GM23338 (cell line): ENCODE measurements around the gene SNPH. TPM values are rescaled to one million over a fixed set of nuclear protein-coding genes. Genes with fewer than 3 reads are reported as not detected.

Experiments
- ATAC-seq: fragments of 200-7000 bp; cut with Tn5 transposase; 3 replicates; pipeline ENCODE4 v1.9.1; 2020
- DNase-seq: peaks from one replicate; pipeline ENCODE4 v3.0.0-alpha.2; 2015; ENCODE audit warnings: low spot score
- H2AFZ ChIP-seq: fragments of 200-600 bp; sonication (generic); 2 replicates; pipeline ENCODE4 v1.8.0; 2016; ENCODE audit warnings: antibody characterized with exemption, mild to moderate bottlenecking, moderate library complexity
- H3F3A ChIP-seq: fragments of 200-600 bp; sonication (generic); replicated peaks from 2 replicates; pipeline ENCODE4 v1.8.0; 2017; ENCODE audit warnings: antibody characterized with exemption, mixed run types, low read depth
- H3K27ac ChIP-seq: fragments of 200-600 bp; sonication (generic); 2 replicates; pipeline ENCODE4 v1.6.1; 2016; ENCODE audit warnings: low read depth
- H3K27me3 ChIP-seq: fragments of 200-600 bp; sonication (generic); 2 replicates; pipeline ENCODE4 v1.8.0; 2016; ENCODE audit warnings: mild to moderate bottlenecking, mixed run types, moderate library complexity; ENCODE audit not compliant: insufficient read depth
- H3K36me3 ChIP-seq: fragments of 200-600 bp; sonication (generic); 2 replicates; pipeline ENCODE4 v1.8.0; 2016; ENCODE audit warnings: mild to moderate bottlenecking; ENCODE audit not compliant: insufficient read depth
- H3K4me1 ChIP-seq: fragments of 200-600 bp; sonication (generic); 2 replicates; pipeline ENCODE4 v1.8.0; 2016; ENCODE audit warnings: mild to moderate bottlenecking, moderate library complexity; ENCODE audit not compliant: insufficient read depth
- H3K4me2 ChIP-seq: fragments of 200-600 bp; sonication (generic); 2 replicates; pipeline ENCODE4 v1.7.1; 2017; ENCODE audit warnings: mixed run types
- H3K4me3 ChIP-seq: fragments of 200-600 bp; sonication (generic); 2 replicates; pipeline ENCODE4 v1.6.1; 2016; ENCODE audit warnings: mixed run types
- H3K79me2 ChIP-seq: fragments of 200-600 bp; sonication (generic); replicated peaks from 2 replicates; pipeline ENCODE4 v1.8.0; 2017; ENCODE audit warnings: mild to moderate bottlenecking; ENCODE audit not compliant: insufficient read depth
- H3K9me2 ChIP-seq: fragments of 200-600 bp; sonication (generic); 2 replicates; pipeline ENCODE4 v1.8.0; 2017; ENCODE audit not compliant: insufficient read depth
- H4K20me1 ChIP-seq: fragments of 200-600 bp; sonication (generic); replicated peaks from 2 replicates; pipeline ENCODE4 v1.8.0; 2017; ENCODE audit warnings: mild to moderate bottlenecking; ENCODE audit not compliant: insufficient read depth
- H3K27ac Mint-ChIP-seq: 2 replicates; pipeline ENCODE4 v1.8.0; 2020; ENCODE audit warnings: inconsistent platforms, mild to moderate bottlenecking, moderate library complexity, mixed read lengths
- H3K27me3 Mint-ChIP-seq: 3 replicates; pipeline ENCODE4 v1.8.0; 2022; ENCODE audit warnings: low read depth, mild to moderate bottlenecking, moderate library complexity, mixed read lengths, inconsistent platforms; ENCODE audit not compliant: insufficient read depth, poor library complexity
- H3K36me3 Mint-ChIP-seq: 3 replicates; pipeline ENCODE4 v1.8.0; 2021; ENCODE audit warnings: low read depth, mild to moderate bottlenecking, inconsistent platforms, moderate library complexity, mixed read lengths
- H3K4me1 Mint-ChIP-seq: 3 replicates; pipeline ENCODE4 v1.8.0; 2020; ENCODE audit warnings: mild to moderate bottlenecking, inconsistent platforms, mixed read lengths
- H3K4me3 Mint-ChIP-seq: 3 replicates; pipeline ENCODE4 v1.8.0; 2021; ENCODE audit warnings: moderate library complexity, mild to moderate bottlenecking, inconsistent platforms, mixed read lengths
- H3K9me3 Mint-ChIP-seq: 3 replicates; pipeline ENCODE4 v1.8.0; 2020; ENCODE audit warnings: moderate library complexity, mild to moderate bottlenecking, inconsistent platforms, mixed read lengths
- CREB1 ChIP-seq: fragments of 250-450 bp; sonication (Bioruptor Pico); IDR thresholded peaks from 2 replicates; pipeline ENCODE4 v1.5.0; 2020; ENCODE audit warnings: low read depth, mild to moderate bottlenecking, moderate library complexity
- CTCF ChIP-seq, 2 experiments: fragments of 200-600 bp in 1 of 2; sonication (generic) in 1 of 2; conservative IDR thresholded peaks; 2 replicates each; pipeline versions ENCODE4 v1.5.1 to v1.6.1; 2016 to 2017; ENCODE audit warnings: antibody characterized with exemption in 2 of 2, low read depth in 2 of 2, mild to moderate bottlenecking in 2 of 2, moderate library complexity in 1 of 2
- ETS1 ChIP-seq: IDR thresholded peaks from 2 replicates; pipeline ENCODE4 v1.6.1; 2016; ENCODE audit warnings: antibody characterized with exemption
- EZH2phosphoT487 ChIP-seq: fragments of 200-600 bp; sonication (generic); IDR thresholded peaks from one replicate; pipeline ENCODE4 v1.8.1; 2018; ENCODE audit warnings: antibody characterized with exemption; ENCODE audit not compliant: unreplicated experiment
- JUNB ChIP-seq: IDR thresholded peaks from one replicate; pipeline ENCODE4 v1.6.1; 2016; ENCODE audit warnings: antibody characterized with exemption; ENCODE audit not compliant: unreplicated experiment
- POLR2AphosphoS5 ChIP-seq: IDR thresholded peaks from 2 replicates; pipeline ENCODE4 v1.6.1; 2016; ENCODE audit warnings: antibody characterized with exemption, low read depth
- REST ChIP-seq: IDR thresholded peaks from one replicate; pipeline ENCODE4 v1.6.1; 2018; ENCODE audit warnings: antibody characterized with exemption; ENCODE audit not compliant: unreplicated experiment
- STAT1 ChIP-seq: IDR thresholded peaks from one replicate; pipeline ENCODE4 v1.6.1; 2016; ENCODE audit warnings: antibody characterized with exemption; ENCODE audit not compliant: unreplicated experiment
- ZNF114 ChIP-seq: fragments of 250-450 bp; sonication (Bioruptor Pico); IDR thresholded peaks from 2 replicates; pipeline ENCODE4 v1.5.0; 2020; ENCODE audit warnings: mild to moderate bottlenecking, moderate library complexity
- ZNF331 ChIP-seq: fragments of 250-450 bp; sonication (Bioruptor Pico); IDR thresholded peaks from 2 replicates; pipeline ENCODE4 v1.5.0; 2020; ENCODE audit warnings: low read depth, mild to moderate bottlenecking, moderate library complexity
- polyA plus RNA-seq: library from polyadenylated mRNA; unstranded; fragments of >200 nt; fragmentation: Nextera tagmentation; extraction: Ambion mirVana; gene quantifications from 2 replicates; pipeline ENCODE4 v1.2.1, GENCODE V29; 2016
- total RNA-seq: library from RNA; depleted of rRNA; stranded (reverse); fragments of >200 nt; shearing (Covaris generic); gene quantifications from 2 replicates; pipeline ENCODE4 v1.2.3, GENCODE V29; 2014

The SNPH gene
- total and polyA plus RNA-seq, 2 experiments from 2014 or later: 1.5 to 5.8 TPM

- Histone ChIP-seq H3K4me3 (no peak overlapping the region), H3K27me3 (no peaks in the 10 kb centered on the region), H3K36me3 (no peaks in the 10 kb centered on the region), H2AFZ (no peak overlapping the region), H3K4me1 (no peaks in the 10 kb centered on the region), H4K20me1 (no peaks in the 10 kb centered on the region), H3F3A (no peaks in the 10 kb centered on the region), H3K4me2 (no peak overlapping the region), H3K79me2 (no peaks in the 10 kb centered on the region), H3K27ac (no peak overlapping the region), H3K9me2 (no peaks in the 10 kb centered on the region)
- DNase-seq (no peak), ATAC-seq (no peak)
- Mint-ChIP-seq H3K36me3 (no peaks in the 10 kb centered on the region), H3K4me1 (peaks cover 2% of the 10 kb centered on the region; the same call in 2 of the 3 replicates), H3K27me3 (peaks cover 5% of the 10 kb centered on the region), H3K4me3 (no peak overlapping the region), H3K27ac (no peak overlapping the region), H3K9me3 (no peaks in the 10 kb centered on the region)
- TF ChIP-seq ETS1 (no peak), EZH2phosphoT487 (no peak), JUNB (no peak), POLR2AphosphoS5 (no peak)
Measured at GRCh38 chr20:1275919-1276318, 9.8 kb downstream of the SNPH start.

- Histone ChIP-seq H3K79me2 (no peaks in the 10 kb centered on the region), H3K36me3 (no peaks in the 10 kb centered on the region), H4K20me1 (0 out of 2 replicates have a peak, but pooled peaks cover 3% of the 10 kb centered on the region), H3K4me2 (no peak overlapping the region), H3K4me3 (no peak overlapping the region), H3K4me1 (no peaks in the 10 kb centered on the region), H3F3A (no peaks in the 10 kb centered on the region), H2AFZ (no peak overlapping the region), H3K27me3 (no peaks in the 10 kb centered on the region), H3K27ac (no peak overlapping the region), H3K9me2 (no peaks in the 10 kb centered on the region)
- peaks cover 5% of the 10 kb centered on the region for H3K27me3 Mint-ChIP-seq
- no peak overlapping the region for H3K4me3 Mint-ChIP-seq
- ATAC-seq: no peak
- H3K36me3 Mint-ChIP-seq: no peaks in the 10 kb centered on the region
- peaks cover 2% of the 10 kb centered on the region; the same call in 2 of the 3 replicates for H3K4me1 Mint-ChIP-seq
- no peak for DNase-seq
- H3K9me3 Mint-ChIP-seq: no peaks in the 10 kb centered on the region
- H3K27ac Mint-ChIP-seq: no peak overlapping the region
- TF ChIP-seq ZNF331 (no peak), ZNF114 (CRISPR knock-in tag) (no peak), ETS1 (no peak), STAT1 (no peak), REST (no peak), CTCF (conservative IDR thresholded peaks at IDR 0.05; ENCODE audit: low read depth in 2 of 2) (no peak), CREB1 (no peak), EZH2phosphoT487 (no peak), POLR2AphosphoS5 (no peak), JUNB (no peak)
Measured at GRCh38 chr20:1277529-1278322, 11.6 kb downstream of the SNPH start.
